HCT116 (cell line): ENCODE data around the gene NPTX1. TPM values are rescaled to one million over a fixed set of nuclear protein-coding genes. Genes with fewer than 3 reads are reported as not detected.

ENCODE experiments used
- ATAC-seq: fragments of 200-7000 bp; cut with Tn5 transposase; 2 replicates; pipeline ENCODE4 v1.9.1; 2020; ENCODE audit warnings: mild to moderate bottlenecking, moderate library complexity
- BruUV-seq: library from RNA; stranded (reverse); fragments of 400-500 nt; replicated peaks from 2 replicates; lab custom pipeline; 2021; lab: Mats Ljungman, UMichigan
- CTCF ChIA-PET: fragments of 300-600 bp; sonication (Branson Sonifier 250); formaldehyde crosslinking; loops from one replicate; lab custom pipeline; 2021; ENCODE audit warnings: antibody characterized with exemption; lab: Charles Lee
- POLR2A ChIA-PET: fragments of 300-600, 350-600 bp; sonication (Branson Sonifier 250); formaldehyde crosslinking; loops from one replicate; lab custom pipeline; 2021; ENCODE audit warnings: antibody characterized with exemption; lab: Charles Lee
- RAD21 ChIA-PET, 2 experiments: fragments of 300-600 bp; sonication (Branson Sonifier 250); formaldehyde crosslinking; loops; one replicate each; lab custom pipeline; 2023; ENCODE audit warnings: low total read pairs in 2 of 2; ENCODE audit not compliant: uncharacterized antibody in 2 of 2, unreplicated experiment in 2 of 2, low non-redundant PET in 1 of 2; lab: Charles Lee
- DNase-seq: peaks from one replicate; pipeline ENCODE4 v3.0.0-alpha.2; 2010; ENCODE audit warnings: low read depth, low spot score
- H2AFZ ChIP-seq: fragments of 200-600 bp; shearing (Covaris generic), sonication (generic); 2 replicates; pipeline ENCODE4 v1.6.1; 2017; ENCODE audit warnings: low read depth, mixed run types, mixed read lengths, antibody characterized with exemption, low read length; ENCODE audit not compliant: poor library complexity, severe bottlenecking
- H3K27ac ChIP-seq: 2 replicates; pipeline ENCODE4 v1.5.1; 2012; ENCODE audit warnings: low read depth, low read length
- H3K27me3 ChIP-seq: fragments of 200-600 bp; sonication (generic); 2 replicates; pipeline ENCODE4 v1.6.1; 2016; ENCODE audit warnings: mixed run types, low read length, mixed read lengths; ENCODE audit not compliant: insufficient read depth
- H3K36me3 ChIP-seq, 2 experiments: fragments of 200-500 bp in 1 of 2; fragments of 200-600 bp in 1 of 2; sonication (Bioruptor generic) in 1 of 2; sonication (generic) in 1 of 2; 2 replicates each; pipeline versions ENCODE4 v1.5.1 to v1.6.1; 2014 to 2016; ENCODE audit warnings: low read length in 2 of 2, inconsistent platforms in 1 of 2, mixed read lengths in 1 of 2, mixed run types in 1 of 2; ENCODE audit not compliant: insufficient read depth in 2 of 2, control insufficient read depth in 1 of 2
- H3K4me1 ChIP-seq, 2 experiments: fragments of 200-600 bp in 1 of 2; sonication (generic) in 1 of 2; 2 replicates each; pipeline versions ENCODE4 v1.5.1 to v1.6.1; 2012 to 2017; ENCODE audit warnings: low read length in 2 of 2, inconsistent platforms in 1 of 2, mild to moderate bottlenecking in 1 of 2, mixed read lengths in 1 of 2, mixed run types in 1 of 2, moderate library complexity in 1 of 2; ENCODE audit not compliant: insufficient read depth in 2 of 2, control insufficient read depth in 1 of 2
- H3K4me2 ChIP-seq: fragments of 200-600 bp; sonication (generic); 2 replicates; pipeline ENCODE4 v1.6.1; 2017; ENCODE audit warnings: mixed run types, low read length, mixed read lengths
- H3K4me3 ChIP-seq, 2 experiments: fragments of 200-600 bp in 1 of 2; sonication (generic) in 1 of 2; replicated peaks in 1 of 2; 2 replicates each; pipeline ENCODE4 v1.5.1; 2011 to 2016; ENCODE audit warnings: low read length in 2 of 2, control low read depth in 1 of 2, low read depth in 1 of 2, mild to moderate bottlenecking in 1 of 2, mixed read lengths in 1 of 2, mixed run types in 1 of 2
- H3K79me2 ChIP-seq: fragments of 200-600 bp; sonication (generic); 2 replicates; pipeline ENCODE4 v1.6.1; 2017; ENCODE audit warnings: mild to moderate bottlenecking, mixed run types, low read length, moderate library complexity, mixed read lengths; ENCODE audit not compliant: insufficient read depth
- H3K9ac ChIP-seq: fragments of 200-600 bp; sonication (generic); 2 replicates; pipeline ENCODE4 v1.6.1; 2016; ENCODE audit warnings: low read length, mixed read lengths
- H3K9me2 ChIP-seq: fragments of 200-600 bp; sonication (generic), shearing (Covaris generic); 2 replicates; pipeline ENCODE4 v1.6.1; 2017; ENCODE audit warnings: mixed run types, mild to moderate bottlenecking, moderate library complexity; ENCODE audit not compliant: insufficient read depth
- H3K9me3 ChIP-seq, 2 experiments: fragments of 200-500 bp in 1 of 2; fragments of 200-600 bp in 1 of 2; sonication (Bioruptor generic) in 1 of 2; sonication (generic) in 1 of 2; 2 replicates each; pipeline ENCODE4 v1.6.1; 2014 to 2017; ENCODE audit warnings: low read length in 2 of 2, mixed read lengths in 2 of 2, inconsistent platforms in 1 of 2, low read depth in 1 of 2, mild to moderate bottlenecking in 1 of 2, mixed run types in 1 of 2, moderate library complexity in 1 of 2; ENCODE audit not compliant: control insufficient read depth in 1 of 2, insufficient read depth in 1 of 2
- H4K20me1 ChIP-seq: fragments of 200-600 bp; sonication (generic), shearing (Covaris generic); 2 replicates; pipeline ENCODE4 v1.6.1; 2017; ENCODE audit warnings: mixed run types, mild to moderate bottlenecking, moderate library complexity; ENCODE audit not compliant: insufficient read depth
- CBX3 ChIP-seq: IDR thresholded peaks from 2 replicates; pipeline ENCODE4 v1.6.1; 2012; ENCODE audit warnings: low read depth
- CEBPB ChIP-seq: IDR thresholded peaks from 2 replicates; pipeline ENCODE4 v1.6.1; 2012; ENCODE audit warnings: low read depth
- ELF1 ChIP-seq: IDR thresholded peaks from 2 replicates; pipeline ENCODE4 v1.6.1; 2012; ENCODE audit warnings: low read depth, borderline replicate concordance
- EZH2 ChIP-seq: fragments of 200-600 bp; sonication (generic); IDR thresholded peaks from 2 replicates; pipeline ENCODE4 v1.6.1; 2017; ENCODE audit warnings: antibody characterized with exemption, mixed run types
- FOSL1 ChIP-seq: IDR thresholded peaks from 2 replicates; pipeline ENCODE4 v1.6.1; 2012; ENCODE audit warnings: low read depth
- JUND ChIP-seq: IDR thresholded peaks from 2 replicates; pipeline ENCODE4 v1.6.1; 2012
- POLR2A ChIP-seq: IDR thresholded peaks from 2 replicates; pipeline ENCODE4 v1.7.0; 2011; ENCODE audit warnings: borderline replicate concordance; ENCODE audit not compliant: insufficient read depth, insufficient read length; ENCODE audit errors: extremely low read depth
- RAD21 ChIP-seq: IDR thresholded peaks from 2 replicates; pipeline ENCODE4 v1.6.1; 2012; ENCODE audit warnings: low read depth, mild to moderate bottlenecking
- SIN3A ChIP-seq: IDR thresholded peaks from 2 replicates; pipeline ENCODE4 v1.6.1; 2012; ENCODE audit warnings: low read depth
- SP1 ChIP-seq: IDR thresholded peaks from 2 replicates; pipeline ENCODE4 v1.6.1; 2012; ENCODE audit warnings: low read depth
- YY1 ChIP-seq: IDR thresholded peaks from 2 replicates; pipeline ENCODE4 v1.6.1; 2011; ENCODE audit warnings: low read length, low read depth, moderate library complexity, mild to moderate bottlenecking; ENCODE audit not compliant: insufficient replicate concordance; ENCODE audit errors: extremely low read depth
- ZFX ChIP-seq: fragments of 450-650 bp; IDR thresholded peaks from 2 replicates; pipeline ENCODE4 v1.6.1; 2017
- intact Hi-C: fragments of 100-400 bp; cut with micrococcal nuclease; formaldehyde crosslinking; loops from 2 replicates; pipeline ENCODE4 v1.10.0; 2022
- total RNA-seq: library from RNA; stranded (reverse); gene quantifications from one replicate; pipeline ENCODE4 v1.2.1, GENCODE V29; 2021; ENCODE audit not compliant: unreplicated experiment
- TF ChIP-seq, protein P1 (sequence below): IDR thresholded peaks from 2 replicates; pipeline ENCODE4 v1.6.1; 2012; ENCODE audit warnings: low read depth
- TF ChIP-seq, protein P2 (sequence below): IDR thresholded peaks from 2 replicates; pipeline ENCODE4 v1.6.1; 2012

NPTX1 gene
- total RNA-seq, 1 experiment from 2014 or later: 0.15 TPM

DNA sequence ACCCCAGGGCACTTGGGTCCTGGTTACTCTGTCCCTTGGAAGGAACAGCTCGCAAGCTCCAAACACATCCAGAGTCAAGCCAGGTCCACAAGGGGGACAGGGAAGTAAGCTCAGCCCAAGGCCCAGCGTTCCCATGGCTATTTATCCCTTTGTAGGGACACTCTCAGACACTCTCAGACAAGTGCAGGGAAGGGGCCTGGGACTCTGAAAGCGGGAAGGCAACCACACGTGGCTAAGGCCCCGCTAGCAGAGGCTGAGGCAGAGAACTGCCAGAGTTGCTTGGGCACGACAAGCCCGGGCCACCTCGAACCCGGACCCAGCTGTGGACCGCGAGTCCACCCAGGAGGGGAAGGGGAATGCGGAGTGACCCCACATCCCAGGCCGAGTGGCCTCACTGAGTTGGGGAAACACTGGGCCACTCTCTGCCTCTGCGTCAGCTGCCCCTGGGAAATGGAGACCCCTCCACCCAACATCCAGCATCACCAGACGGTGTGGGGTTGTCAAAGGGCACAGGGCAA lies 10.2 kb downstream of the NPTX1 start:
- intact Hi-C loops: no loop called here
- Histone ChIP-seq H3K27ac (no peak overlapping the region), H3K4me1 (no peaks in the 10 kb centered on the region), H3K4me2 (no peak overlapping the region), H3K79me2 (no peaks in the 10 kb centered on the region), H3K9me2 (no peaks in the 10 kb centered on the region), H3K9ac (no peak overlapping the region), H3K9me3 (no peaks in the 10 kb centered on the region), H3K4me3 (no peak overlapping the region), H3K27me3 (0 out of 2 replicates have a peak, but pooled peaks cover 9% of the 10 kb centered on the region), H2AFZ (no peak overlapping the region), H3K36me3 (no peaks in the 10 kb centered on the region), H4K20me1 (no peaks in the 10 kb centered on the region)
- RAD21 ChIA-PET: no interaction called here
- POLR2A ChIA-PET: interaction anchor here (2.0 kb wide), 1 partner anchor 12 kb away, joined by 11 read pairs; no protein-coding TSS in a partner anchor
- CTCF ChIA-PET: no interaction called here
- DNase-seq: no peak
- BruUV-seq: no TSS peak
- TF ChIP-seq EZH2: no peak
- TF ChIP-seq FOSL1: no peak
- TF ChIP-seq JUND: no peak
- TF ChIP-seq CBX3: no peak
- TF ChIP-seq, protein P1, sequence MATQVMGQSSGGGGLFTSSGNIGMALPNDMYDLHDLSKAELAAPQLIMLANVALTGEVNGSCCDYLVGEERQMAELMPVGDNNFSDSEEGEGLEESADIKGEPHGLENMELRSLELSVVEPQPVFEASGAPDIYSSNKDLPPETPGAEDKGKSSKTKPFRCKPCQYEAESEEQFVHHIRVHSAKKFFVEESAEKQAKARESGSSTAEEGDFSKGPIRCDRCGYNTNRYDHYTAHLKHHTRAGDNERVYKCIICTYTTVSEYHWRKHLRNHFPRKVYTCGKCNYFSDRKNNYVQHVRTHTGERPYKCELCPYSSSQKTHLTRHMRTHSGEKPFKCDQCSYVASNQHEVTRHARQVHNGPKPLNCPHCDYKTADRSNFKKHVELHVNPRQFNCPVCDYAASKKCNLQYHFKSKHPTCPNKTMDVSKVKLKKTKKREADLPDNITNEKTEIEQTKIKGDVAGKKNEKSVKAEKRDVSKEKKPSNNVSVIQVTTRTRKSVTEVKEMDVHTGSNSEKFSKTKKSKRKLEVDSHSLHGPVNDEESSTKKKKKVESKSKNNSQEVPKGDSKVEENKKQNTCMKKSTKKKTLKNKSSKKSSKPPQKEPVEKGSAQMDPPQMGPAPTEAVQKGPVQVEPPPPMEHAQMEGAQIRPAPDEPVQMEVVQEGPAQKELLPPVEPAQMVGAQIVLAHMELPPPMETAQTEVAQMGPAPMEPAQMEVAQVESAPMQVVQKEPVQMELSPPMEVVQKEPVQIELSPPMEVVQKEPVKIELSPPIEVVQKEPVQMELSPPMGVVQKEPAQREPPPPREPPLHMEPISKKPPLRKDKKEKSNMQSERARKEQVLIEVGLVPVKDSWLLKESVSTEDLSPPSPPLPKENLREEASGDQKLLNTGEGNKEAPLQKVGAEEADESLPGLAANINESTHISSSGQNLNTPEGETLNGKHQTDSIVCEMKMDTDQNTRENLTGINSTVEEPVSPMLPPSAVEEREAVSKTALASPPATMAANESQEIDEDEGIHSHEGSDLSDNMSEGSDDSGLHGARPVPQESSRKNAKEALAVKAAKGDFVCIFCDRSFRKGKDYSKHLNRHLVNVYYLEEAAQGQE: no peak
- no peak for TF ChIP-seq SP1
- no peak for TF ChIP-seq ZFX
- no peak for TF ChIP-seq CEBPB
- no peak for TF ChIP-seq YY1
- no peak for TF ChIP-seq SIN3A
- TF ChIP-seq, protein P2, sequence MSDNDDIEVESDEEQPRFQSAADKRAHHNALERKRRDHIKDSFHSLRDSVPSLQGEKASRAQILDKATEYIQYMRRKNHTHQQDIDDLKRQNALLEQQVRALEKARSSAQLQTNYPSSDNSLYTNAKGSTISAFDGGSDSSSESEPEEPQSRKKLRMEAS: no peak
- no peak for TF ChIP-seq ELF1
- TF ChIP-seq POLR2A: no peak
- TF ChIP-seq RAD21: no peak
- no peak for ATAC-seq
